Left kidney (tissue), 2 donors: Measurements from ENCODE around the gene MSI1. TPM values are rescaled to one million over a fixed set of nuclear protein-coding genes. Genes with fewer than 3 reads are reported as not detected.
"Not testable (repeated sequence)": the region's sequence is repeated elsewhere in the genome, so short reads cannot be mapped to it uniquely, and the experiment has no call there.

Source experiments
- DNase-seq: peaks from one replicate; pipeline ENCODE4 v3.0.0-alpha.2; 2013
- polyA plus RNA-seq: library from polyadenylated mRNA; unstranded; fragments of 120-200 nt; gene quantifications from one replicate; pipeline ENCODE4 v1.2.1, GENCODE V29; 2013; ENCODE audit not compliant: insufficient read length

The MSI1 gene
- polyA plus RNA-seq, 1 donor: 26.5 TPM

GRCh38 chr12:120358412-120359100 lies 10.4 kb downstream of the MSI1 start:
- DNase-seq: no peak

GRCh38 chr12:120357104-120357503 lies 11.9 kb downstream of the MSI1 start:
- no peak for DNase-seq

- peak; percentile 62 for DNase-seq
These were observed 12.4 kb downstream of the MSI1 start for GRCh38 chr12:120356567-120357030.

- no peak for DNase-seq
These were observed 15.2 kb downstream of the MSI1 start for GRCh38 chr12:120353556-120354317.

GRCh38 chr12:120353136-120353535 lies 15.8 kb downstream of the MSI1 start:
- no peak for DNase-seq

- no peak for DNase-seq
These were observed 16.8 kb downstream of the MSI1 start for GRCh38 chr12:120352117-120352516.

GRCh38 chr12:120350576-120351350 lies 18.2 kb downstream of the MSI1 start:
- DNase-seq: no peak

- no peak for DNase-seq
These were observed 21.2 kb downstream of the MSI1 start for GRCh38 chr12:120347766-120348165.

- DNase-seq: no peak
These were observed 22.3 kb downstream of the MSI1 start for GRCh38 chr12:120346681-120347080.

GRCh38 chr12:120346031-120346430 lies 22.9 kb downstream of the MSI1 start:
- DNase-seq: no peak

GRCh38 chr12:120343692-120344091 lies 25.3 kb downstream of the MSI1 start:
- DNase-seq: no peak

- DNase-seq: no peak
These were observed 25.9 kb downstream of the MSI1 start for GRCh38 chr12:120343039-120343537.

GRCh38 chr12:120342175-120343038 lies 26.6 kb downstream of the MSI1 start:
- no peak for DNase-seq

- DNase-seq: no peak
These were observed 29.7 kb downstream of the MSI1 start for GRCh38 chr12:120339256-120339655.

GRCh38 chr12:120337730-120338129 lies 31.2 kb downstream of the MSI1 start:
- no peak for DNase-seq

- not testable (repeated sequence) for DNase-seq
These were observed 32.6 kb downstream of the MSI1 start for GRCh38 chr12:120336392-120336791.

- DNase-seq: peak; percentile 50
These were observed 33.5 kb downstream of the MSI1 start for GRCh38 chr12:120335447-120335846.

- no peak for DNase-seq
These were observed 36.4 kb downstream of the MSI1 start for GRCh38 chr12:120332523-120332922.

GRCh38 chr12:120332041-120332440 lies 36.9 kb downstream of the MSI1 start:
- no peak for DNase-seq

- DNase-seq: no peak
These were observed 37.6 kb downstream of the MSI1 start for GRCh38 chr12:120331390-120331789.

- no peak for DNase-seq
These were observed 40.7 kb downstream of the MSI1 start for GRCh38 chr12:120328228-120328627.

- DNase-seq: no peak
These were observed 41.4 kb downstream of the MSI1 start, which contains the start of gene PLA2G1B for GRCh38 chr12:120327593-120327992. TSS of gene PLA2G1B (minus strand) at chr12:120327779. CDS start at chr12:120327753, 26 bp downstream.
